OCI-LY1 (cell line): Measurements from ENCODE around the gene NT5M.

Source experiments
- H2AFZ ChIP-seq: fragments of 200-600 bp; sonication (generic), shearing (Covaris generic); 2 replicates; pipeline ENCODE4 v1.6.0; 2014; ENCODE audit warnings: antibody characterized with exemption, mild to moderate bottlenecking, low read length
- H3F3A ChIP-seq: fragments of 200-600 bp; sonication (generic), shearing (Covaris generic); 2 replicates; pipeline ENCODE4 v1.6.0; 2014; ENCODE audit warnings: mild to moderate bottlenecking, antibody characterized with exemption, low read length, moderate library complexity; ENCODE audit not compliant: insufficient read depth
- H3K27ac ChIP-seq: fragments of 200-600 bp; sonication (generic); 2 replicates; pipeline ENCODE4 v1.5.1; 2014; ENCODE audit warnings: low read length, mixed run types, mild to moderate bottlenecking, low read depth; ENCODE audit not compliant: poor library complexity, severe bottlenecking
- H3K27me3 ChIP-seq: fragments of 200-600 bp; sonication (generic); 2 replicates; pipeline ENCODE4 v1.6.0; 2014; ENCODE audit warnings: antibody characterized with exemption, mild to moderate bottlenecking, low read length, moderate library complexity; ENCODE audit not compliant: insufficient read depth
- H3K36me3 ChIP-seq: fragments of 200-600 bp; sonication (generic); 2 replicates; pipeline ENCODE4 v1.6.1; 2014; ENCODE audit warnings: mild to moderate bottlenecking, antibody characterized with exemption, low read length, moderate library complexity, mixed read lengths; ENCODE audit not compliant: insufficient read depth
- H3K4me1 ChIP-seq: fragments of 200-600 bp; sonication (generic); 2 replicates; pipeline ENCODE4 v1.5.1; 2014; ENCODE audit warnings: mild to moderate bottlenecking, low read length, moderate library complexity; ENCODE audit not compliant: insufficient read depth, severe bottlenecking
- H3K4me2 ChIP-seq: fragments of 200-600 bp; sonication (generic), shearing (Covaris generic); 2 replicates; pipeline ENCODE4 v1.6.1; 2014; ENCODE audit warnings: low read length
- H3K4me3 ChIP-seq: fragments of 200-600 bp; sonication (generic); 2 replicates; pipeline ENCODE4 v1.5.1; 2014; ENCODE audit warnings: low read length, low read depth, mild to moderate bottlenecking, mixed read lengths; ENCODE audit not compliant: poor library complexity, severe bottlenecking
- H3K79me2 ChIP-seq: fragments of 200-600 bp; shearing (Covaris generic); 2 replicates; pipeline ENCODE4 v1.6.1; 2016; ENCODE audit warnings: mixed run types, low read length, mixed read lengths; ENCODE audit not compliant: insufficient read depth
- H3K9ac ChIP-seq: fragments of 200-600 bp; sonication (generic), shearing (Covaris generic); 2 replicates; pipeline ENCODE4 v1.6.1; 2014; ENCODE audit warnings: mild to moderate bottlenecking, low read length, mixed read lengths
- H3K9me2 ChIP-seq: fragments of 200-600 bp; sonication (generic), shearing (Covaris generic); 2 replicates; pipeline ENCODE4 v1.6.1; 2014; ENCODE audit warnings: low read depth, mild to moderate bottlenecking, low read length, mixed read lengths
- H3K9me3 ChIP-seq: fragments of 200-600 bp; shearing (Covaris generic); 2 replicates; pipeline ENCODE4 v1.6.1; 2014; ENCODE audit warnings: low read length, mixed read lengths
- H4K20me1 ChIP-seq: fragments of 200-600 bp; sonication (generic), shearing (Covaris generic); 2 replicates; pipeline ENCODE4 v1.6.0; 2016; ENCODE audit warnings: mild to moderate bottlenecking, low read length; ENCODE audit not compliant: insufficient read depth
- EZH2 ChIP-seq: fragments of 200-600 bp; sonication (generic), shearing (Covaris generic); IDR thresholded peaks from 2 replicates; pipeline ENCODE4 v1.8.0; 2017; ENCODE audit warnings: borderline replicate concordance, mixed run types, mild to moderate bottlenecking, antibody characterized with exemption, low read length, moderate library complexity, mixed read lengths
- TF ChIP-seq, protein P1 (sequence below): fragments of 200-600 bp; sonication (generic), shearing (Covaris generic); IDR thresholded peaks from 2 replicates; pipeline ENCODE4 v1.5.1; 2017; ENCODE audit warnings: mild to moderate bottlenecking, antibody characterized with exemption, low read length, moderate library complexity, mixed read lengths

Gene NT5M

DNA sequence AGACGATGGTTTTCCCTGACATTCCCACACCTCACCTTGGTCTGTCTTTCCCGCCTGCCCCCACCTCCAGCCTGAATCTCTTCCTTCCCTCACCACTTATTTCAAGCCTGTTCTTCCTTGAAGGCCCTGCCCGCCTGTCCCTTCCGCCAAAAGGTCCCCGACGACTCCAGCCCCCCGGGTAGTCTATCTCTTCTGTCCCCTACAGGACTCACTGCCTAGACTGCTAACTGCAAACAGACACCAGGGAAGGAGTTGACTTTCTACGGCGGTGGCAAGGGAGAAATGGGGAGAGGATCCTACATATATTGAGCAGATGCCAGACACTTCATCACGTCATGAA lies 53.7 kb downstream of the NT5M start:
- H3K4me3 ChIP-seq = no peak overlapping the region
- no peak for TF ChIP-seq EZH2
- TF ChIP-seq, protein P1, sequence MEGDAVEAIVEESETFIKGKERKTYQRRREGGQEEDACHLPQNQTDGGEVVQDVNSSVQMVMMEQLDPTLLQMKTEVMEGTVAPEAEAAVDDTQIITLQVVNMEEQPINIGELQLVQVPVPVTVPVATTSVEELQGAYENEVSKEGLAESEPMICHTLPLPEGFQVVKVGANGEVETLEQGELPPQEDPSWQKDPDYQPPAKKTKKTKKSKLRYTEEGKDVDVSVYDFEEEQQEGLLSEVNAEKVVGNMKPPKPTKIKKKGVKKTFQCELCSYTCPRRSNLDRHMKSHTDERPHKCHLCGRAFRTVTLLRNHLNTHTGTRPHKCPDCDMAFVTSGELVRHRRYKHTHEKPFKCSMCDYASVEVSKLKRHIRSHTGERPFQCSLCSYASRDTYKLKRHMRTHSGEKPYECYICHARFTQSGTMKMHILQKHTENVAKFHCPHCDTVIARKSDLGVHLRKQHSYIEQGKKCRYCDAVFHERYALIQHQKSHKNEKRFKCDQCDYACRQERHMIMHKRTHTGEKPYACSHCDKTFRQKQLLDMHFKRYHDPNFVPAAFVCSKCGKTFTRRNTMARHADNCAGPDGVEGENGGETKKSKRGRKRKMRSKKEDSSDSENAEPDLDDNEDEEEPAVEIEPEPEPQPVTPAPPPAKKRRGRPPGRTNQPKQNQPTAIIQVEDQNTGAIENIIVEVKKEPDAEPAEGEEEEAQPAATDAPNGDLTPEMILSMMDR = no peak
- H3K36me3 ChIP-seq = no peaks in the 10 kb centered on the region
- H3F3A ChIP-seq = no peaks in the 10 kb centered on the region
- no peak overlapping the region for H3K4me2 ChIP-seq
- no peaks in the 10 kb centered on the region for H3K79me2 ChIP-seq
- no peak overlapping the region for H3K9ac ChIP-seq
- H3K9me3 ChIP-seq = 0 out of 2 replicates have a peak, but pooled peaks cover 7% of the 10 kb centered on the region
- H4K20me1 ChIP-seq = no peaks in the 10 kb centered on the region
- no peak overlapping the region for H2AFZ ChIP-seq
- no peaks in the 10 kb centered on the region for H3K9me2 ChIP-seq
- no peak overlapping the region for H3K27ac ChIP-seq
- H3K4me1 ChIP-seq = no peaks in the 10 kb centered on the region
- H3K27me3 ChIP-seq = no peaks in the 10 kb centered on the region

DNA sequence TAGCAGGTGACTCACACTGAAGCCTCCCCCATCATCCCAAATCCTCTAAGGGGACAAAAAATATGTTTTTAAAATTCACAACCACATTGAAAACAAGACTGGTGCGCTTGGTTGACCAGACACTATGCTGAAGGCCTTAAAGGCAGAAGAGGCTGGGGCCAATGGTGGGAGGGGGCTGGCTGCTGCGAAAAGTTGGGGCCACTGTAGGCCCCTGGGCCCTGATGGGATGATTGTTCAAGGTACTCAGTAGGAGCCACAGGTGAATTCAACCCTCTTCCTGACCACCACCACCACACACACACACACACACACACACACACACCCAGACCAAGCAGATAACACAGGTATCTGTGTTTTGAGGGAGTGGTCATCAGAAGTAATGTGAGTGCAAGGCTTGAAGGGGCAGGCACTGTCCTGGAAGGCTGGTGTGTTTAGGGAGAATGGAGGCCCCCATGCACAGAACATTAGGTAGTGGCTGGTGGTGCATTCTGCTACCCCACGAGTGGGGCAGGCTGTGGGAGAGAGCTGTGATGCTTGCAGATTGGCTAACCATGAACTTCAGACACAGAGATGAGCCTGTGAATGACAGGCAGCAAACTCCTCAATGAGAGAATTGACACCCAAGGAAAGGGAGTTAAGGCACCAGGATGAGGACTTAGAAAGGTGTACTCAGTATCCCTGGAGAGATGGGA lies 55.0 kb downstream of the NT5M start:
- no peaks in the 10 kb centered on the region for H3K27me3 ChIP-seq
- no peak for TF ChIP-seq EZH2
- TF ChIP-seq, protein P1 = no peak
- H3K9me2 ChIP-seq = no peaks in the 10 kb centered on the region
- no peak overlapping the region for H3K4me2 ChIP-seq
- no peak overlapping the region for H3K4me3 ChIP-seq
- no peak overlapping the region for H3K9ac ChIP-seq
- H3K36me3 ChIP-seq = no peaks in the 10 kb centered on the region
- 0 out of 2 replicates have a peak, but pooled peaks cover 7% of the 10 kb centered on the region for H3K9me3 ChIP-seq
- no peak overlapping the region for H3K27ac ChIP-seq
- H4K20me1 ChIP-seq = no peaks in the 10 kb centered on the region
- no peak overlapping the region for H2AFZ ChIP-seq
- H3F3A ChIP-seq = no peaks in the 10 kb centered on the region
- H3K79me2 ChIP-seq = no peaks in the 10 kb centered on the region
- peaks cover 8% of the 10 kb centered on the region for H3K4me1 ChIP-seq

DNA sequence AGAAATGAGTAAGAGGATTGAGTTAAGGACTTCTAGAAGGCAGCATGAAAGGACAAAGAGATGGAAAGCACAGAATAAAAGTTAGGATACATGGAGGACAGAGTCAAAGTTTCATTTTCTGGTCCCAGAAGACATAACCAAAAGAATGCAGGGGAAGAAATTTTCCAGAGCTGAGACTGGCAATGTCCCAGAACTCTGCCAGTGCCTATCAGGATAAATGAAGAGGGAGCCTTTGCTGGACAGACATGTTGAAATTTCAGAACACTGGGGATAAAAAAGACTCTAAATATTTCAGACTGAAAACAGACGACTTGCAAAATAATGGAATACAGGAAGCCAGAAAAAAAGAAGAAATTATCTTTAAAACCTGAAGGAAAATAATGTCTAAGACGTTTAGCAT lies 55.7 kb downstream of the NT5M start:
- Histone ChIP-seq H3K79me2 (no peaks in the 10 kb centered on the region), H3K4me3 (no peak overlapping the region), H3K4me1 (peaks cover 15% of the 10 kb centered on the region), H3K27me3 (no peaks in the 10 kb centered on the region), H3K27ac (no peak overlapping the region), H3K4me2 (no peak overlapping the region), H3K36me3 (no peaks in the 10 kb centered on the region), H3K9ac (no peak overlapping the region), H4K20me1 (no peaks in the 10 kb centered on the region), H2AFZ (no peak overlapping the region), H3K9me3 (0 out of 2 replicates have a peak, but pooled peaks cover 7% of the 10 kb centered on the region), H3K9me2 (no peaks in the 10 kb centered on the region), H3F3A (no peaks in the 10 kb centered on the region)
- TF ChIP-seq, protein P1 = no peak
- no peak for TF ChIP-seq EZH2
